ENCODE results near the gene CLRN2.
A peak's percentile ranks its signal among the peaks of the same experiment; 100 is the strongest.
"Not testable (repeated sequence)": the region's sequence is repeated elsewhere in the genome, so short reads cannot be mapped to it uniquely, and the experiment has no call there.

The CLRN2 gene

GRCh38 chr4:17545374-17546140, 30.6 kb downstream of the CLRN2 start:
- no peak for DNase-seq

- no peak for DNase-seq
These were observed 31.3 kb downstream of the CLRN2 start for GRCh38 chr4:17546222-17546621.

GRCh38 chr4:17546678-17547077, 31.7 kb downstream of the CLRN2 start:
- DNase-seq, result peak; percentile 7

- no peak for DNase-seq
These were observed 35.6 kb downstream of the CLRN2 start for GRCh38 chr4:17550549-17550948.

- no peak for DNase-seq
These were observed 37.5 kb downstream of the CLRN2 start for GRCh38 chr4:17552427-17552826.

GRCh38 chr4:17554568-17554967, 39.6 kb downstream of the CLRN2 start:
- DNase-seq, result no peak

GRCh38 chr4:17556498-17556897, 41.5 kb downstream of the CLRN2 start:
- DNase-seq, result no peak

GRCh38 chr4:17557880-17558279, 42.9 kb downstream of the CLRN2 start:
- no peak for DNase-seq

GRCh38 chr4:17558941-17559708, 44.2 kb downstream of the CLRN2 start:
- no peak for DNase-seq

GRCh38 chr4:17559709-17560048, 44.7 kb downstream of the CLRN2 start:
- DNase-seq, result no peak

- no peak for DNase-seq
These were observed 45.2 kb downstream of the CLRN2 start for GRCh38 chr4:17560065-17560673.

GRCh38 chr4:17561195-17561909, 46.4 kb downstream of the CLRN2 start:
- peak; percentile 59 for DNase-seq

- DNase-seq, result no peak
These were observed 47.2 kb downstream of the CLRN2 start for GRCh38 chr4:17562157-17562556.

GRCh38 chr4:17565846-17566245, 50.9 kb downstream of the CLRN2 start:
- DNase-seq, result no peak

- DNase-seq, result peak; percentile 71
These were observed 52.3 kb downstream of the CLRN2 start for GRCh38 chr4:17567271-17567670.

- DNase-seq, result no peak
These were observed 59.2 kb downstream of the CLRN2 start for GRCh38 chr4:17574206-17574605.

GRCh38 chr4:17575177-17575576, 60.2 kb downstream of the CLRN2 start:
- DNase-seq, result not testable (repeated sequence)

Measured in fibroblast of upper back skin (primary cell).